Stimulated activated CD4-positive, alpha-beta T cell treated with anti-CD3 and anti-CD28 coated beads, Interleukin-12 subunit alpha, Interleukin-12 subunit beta, amount 100 ng/mL, for 4 hours (primary cell): ENCODE measurements around the gene MEF2C.

Experiments used
- DNase-seq: peaks from one replicate; pipeline ENCODE4 v3.0.0-alpha.2; 2020

The MEF2C gene

DNA sequence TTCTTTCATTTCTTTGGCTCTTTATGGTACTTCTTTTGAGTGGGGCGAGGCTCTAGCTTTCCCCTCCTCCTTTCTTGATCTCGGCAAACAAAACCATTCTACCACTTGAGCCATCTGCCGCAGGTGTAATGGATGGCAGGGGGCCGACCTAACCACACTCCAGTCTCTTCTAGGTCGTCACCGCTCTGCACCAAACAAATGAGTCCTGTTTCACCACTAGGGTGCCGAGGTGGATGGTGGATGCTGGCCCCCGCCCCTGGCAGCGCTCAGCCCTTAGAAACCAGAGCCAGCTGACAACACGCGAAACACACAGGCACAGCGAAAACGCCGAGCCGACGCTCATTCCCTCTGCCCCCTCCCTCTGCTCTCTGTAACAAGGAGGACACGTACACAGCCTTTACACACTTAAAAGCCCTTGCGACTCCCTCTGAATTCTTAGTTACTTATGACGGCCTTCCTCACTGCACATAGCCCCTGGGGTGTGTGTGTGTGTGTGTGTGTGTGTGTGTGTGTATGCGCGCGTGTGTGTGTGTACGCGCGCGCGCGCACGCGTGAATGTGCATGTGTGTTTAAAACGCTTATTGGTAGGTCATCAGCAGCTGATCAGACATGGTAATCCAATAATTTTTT is 199.4 kb downstream of the MEF2C start:
- no peak for DNase-seq

GRCh38 chr5:88682881-88683361 is 200.1 kb downstream of the MEF2C start:
- no peak for DNase-seq

DNA sequence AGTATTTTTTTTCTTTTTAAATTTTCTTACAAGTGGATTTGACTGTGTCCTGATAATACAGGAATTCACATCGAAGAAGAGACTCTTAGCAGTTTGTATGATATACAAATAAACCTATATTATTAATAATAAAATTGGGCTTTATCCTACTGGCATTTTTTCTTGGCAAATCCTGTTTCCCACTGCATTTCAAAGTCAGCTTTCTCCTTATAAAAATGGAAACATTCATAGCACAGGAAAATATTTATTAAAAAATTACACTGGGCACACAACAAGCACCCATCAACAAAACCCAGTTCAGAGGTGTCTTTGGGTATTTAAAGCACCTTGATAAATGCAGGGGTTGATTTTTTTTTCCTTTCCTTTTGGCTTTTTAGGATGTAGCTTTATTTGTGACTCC is 200.9 kb downstream of the MEF2C start:
- DNase-seq, result no peak

- DNase-seq, result no peak
These were observed 201.7 kb downstream of the MEF2C start for GRCh38 chr5:88681211-88681803.

- DNase-seq, result peak; percentile 80
These were observed 202.5 kb downstream of the MEF2C start for GRCh38 chr5:88680253-88681132.

DNA sequence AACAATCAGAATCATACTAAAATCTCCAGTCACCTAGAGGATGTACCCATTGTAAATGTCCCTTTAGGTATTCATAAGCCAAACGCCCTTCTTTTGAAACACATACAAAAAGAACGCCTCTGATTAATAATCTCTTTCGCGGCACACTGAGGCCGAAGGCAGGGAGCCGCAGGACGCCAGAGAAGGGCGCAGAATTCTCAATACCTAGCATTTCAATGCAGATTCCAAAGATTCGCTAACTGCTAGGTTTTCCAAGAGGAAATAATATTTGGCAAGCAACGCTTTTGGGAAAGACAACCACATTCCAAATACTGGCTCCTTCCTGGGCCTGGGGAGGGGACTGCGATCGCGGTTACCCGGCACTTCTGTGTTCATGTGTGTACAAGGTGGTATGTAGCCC is 203.3 kb downstream of the MEF2C start:
- DNase-seq, result no peak

DNA sequence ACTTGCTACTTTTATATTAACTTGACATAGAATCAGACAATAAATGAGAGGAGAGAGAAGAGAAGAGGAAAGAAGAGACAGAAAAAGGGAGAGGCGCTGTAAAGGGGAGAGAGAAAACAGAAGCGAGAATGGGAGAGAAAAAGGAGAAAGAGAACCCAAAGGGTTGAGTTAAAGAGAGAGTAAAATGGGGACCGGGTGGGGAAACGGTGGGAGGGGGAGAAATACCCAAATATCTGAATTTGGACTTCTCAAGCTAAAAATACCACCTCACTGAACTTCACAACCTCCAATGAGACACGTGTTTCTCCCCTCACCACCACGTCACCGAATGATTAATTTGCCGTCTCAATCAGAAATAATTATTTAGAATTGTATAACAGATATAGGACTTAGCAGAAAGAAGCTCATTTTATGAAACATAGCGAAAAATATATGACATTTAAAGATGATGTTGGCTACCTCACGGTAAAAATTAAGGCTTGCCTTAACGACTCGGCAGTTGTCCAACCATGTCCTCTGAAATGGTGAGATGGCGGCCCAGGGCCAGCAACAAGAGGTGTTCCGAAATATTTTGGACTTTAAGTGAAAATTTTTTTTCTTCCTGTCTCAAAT is 204.1 kb downstream of the MEF2C start:
- DNase-seq, result no peak

GRCh38 chr5:88677943-88678769 is 204.8 kb downstream of the MEF2C start:
- DNase-seq, result no peak

- DNase-seq, result no peak
These were observed 205.5 kb downstream of the MEF2C start for GRCh38 chr5:88677376-88677895.

GRCh38 chr5:88676637-88677375 is 206.2 kb downstream of the MEF2C start:
- no peak for DNase-seq

DNA sequence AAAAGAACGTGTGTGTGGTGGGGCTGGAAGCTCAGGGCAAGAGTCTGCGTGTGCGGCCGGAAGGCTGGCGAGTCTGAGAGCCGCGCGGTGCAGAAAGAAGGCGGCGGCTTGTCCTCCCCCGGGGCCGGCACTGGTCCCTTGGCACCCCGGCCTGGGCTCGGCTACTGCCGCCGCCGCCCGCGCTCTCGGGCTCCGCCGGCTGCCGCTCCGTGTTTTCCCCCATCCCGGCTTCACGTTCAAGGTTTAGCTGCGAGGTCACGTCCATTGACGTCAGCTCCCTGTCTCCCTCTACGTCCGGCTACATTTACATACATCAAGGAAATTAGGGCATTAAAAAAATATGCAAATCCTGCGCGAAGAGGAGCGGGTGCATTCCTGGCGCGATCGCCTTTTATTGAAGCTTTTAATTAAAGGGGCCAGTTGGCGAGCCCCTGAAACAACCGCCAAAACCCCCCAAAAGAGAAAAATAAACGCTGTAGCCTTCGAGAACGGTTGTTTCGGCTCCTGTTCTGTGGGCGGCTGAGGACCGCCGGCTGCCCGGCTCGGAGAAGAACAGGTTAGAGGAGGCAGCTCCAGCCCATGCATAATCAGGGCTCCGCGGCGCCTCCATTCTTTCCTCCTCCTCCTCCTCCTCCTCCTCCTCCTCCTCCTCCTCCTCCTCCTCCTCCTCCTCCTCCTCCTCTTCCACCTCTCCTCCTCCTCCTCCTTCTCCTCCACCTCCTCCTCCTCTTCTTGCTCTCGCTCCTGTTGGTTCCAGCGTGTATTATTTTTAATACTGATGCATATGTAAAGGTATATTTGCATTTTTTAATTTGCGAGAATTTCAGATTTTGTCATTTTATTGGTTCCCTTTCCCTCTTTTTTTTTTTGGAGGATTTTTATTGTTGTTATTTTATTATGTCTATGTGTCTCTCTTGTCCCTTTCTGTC is 207.0 kb downstream of the MEF2C start:
- DNase-seq, result no peak

DNA sequence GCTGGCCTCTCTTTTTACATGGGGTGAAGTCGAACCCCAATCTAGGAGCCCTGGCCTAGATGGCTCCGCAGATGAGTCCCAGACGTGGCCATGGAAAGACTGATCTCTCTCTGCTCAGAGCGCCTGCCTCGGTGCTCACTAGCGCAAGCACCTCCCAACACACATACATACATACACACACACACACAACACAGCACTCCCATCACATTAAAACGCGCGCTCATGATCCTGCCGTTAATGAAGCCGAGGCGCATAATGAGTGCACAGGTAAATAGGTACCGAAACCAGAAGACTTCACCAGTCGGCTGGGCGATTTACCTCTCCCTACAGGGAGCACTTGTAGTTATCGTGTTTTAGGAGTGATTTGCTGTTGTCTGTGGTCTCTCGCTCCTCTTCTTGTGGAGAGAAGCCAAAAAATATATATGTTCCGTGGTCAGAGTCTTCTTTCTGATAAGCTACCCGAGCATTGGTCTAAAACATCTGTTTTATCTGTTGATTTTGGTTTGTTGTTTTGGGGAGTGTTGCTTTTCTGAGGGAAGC is 207.7 kb downstream of the MEF2C start:
- DNase-seq, result no peak

- DNase-seq, result no peak
These were observed 208.4 kb downstream of the MEF2C start for GRCh38 chr5:88674356-88675167.

- DNase-seq, result no peak
These were observed 209.5 kb downstream of the MEF2C start for GRCh38 chr5:88673253-88674105.

GRCh38 chr5:88672644-88673252 is 210.2 kb downstream of the MEF2C start:
- no peak for DNase-seq

- no peak for DNase-seq
These were observed 211.2 kb downstream of the MEF2C start for GRCh38 chr5:88671505-88672499.
